Mesodermal cell (in vitro differentiated cells): ENCODE data around the gene CTNNBL1.
"Not testable (repeated sequence)": the region's sequence is repeated elsewhere in the genome, so short reads cannot be mapped to it uniquely, and the experiment has no call there.

ENCODE experiments used
- H3K27ac ChIP-seq: 2 replicates; pipeline ENCODE4 v1.7.0; 2013; ENCODE audit warnings: mild to moderate bottlenecking, low read depth, low read length, moderate library complexity; ENCODE audit not compliant: severe bottlenecking
- H3K36me3 ChIP-seq: 2 replicates; pipeline ENCODE4 v1.7.1; 2013; ENCODE audit warnings: mild to moderate bottlenecking, low read length, moderate library complexity; ENCODE audit not compliant: control insufficient read depth, insufficient read depth
- H3K4me1 ChIP-seq: one replicate; pipeline ENCODE4 v1.7.1; 2013; ENCODE audit warnings: mild to moderate bottlenecking, low read length; ENCODE audit not compliant: insufficient read depth, control insufficient read depth, poor library complexity, severe bottlenecking
- H3K4me3 ChIP-seq: 2 replicates; pipeline ENCODE4 v1.7.0; 2013; ENCODE audit warnings: low read length, control low read depth, mild to moderate bottlenecking; ENCODE audit not compliant: insufficient read depth, poor library complexity, severe bottlenecking; ENCODE audit errors: extremely low read depth
- H3K9me3 ChIP-seq: 2 replicates; pipeline ENCODE4 v1.7.1; 2013; ENCODE audit warnings: mild to moderate bottlenecking, low read length, moderate library complexity; ENCODE audit not compliant: control insufficient read depth
- WGBS, 2 experiments: methylation state at CpG; one replicate each; pipeline ENCODE4 v1.1.5; 2013; ENCODE audit warnings: missing lambda C conversion rate in 2 of 2; ENCODE audit not compliant: insufficient coverage in 2 of 2; 5-methylcytosine and 5-hydroxymethylcytosine counted together

CTNNBL1 gene

GRCh38 chr20:37852666-37853065 is 158.8 kb downstream of the CTNNBL1 start:
- Histone ChIP-seq H3K9me3 (no peaks in the 10 kb centered on the region), H3K4me1 (no peaks in the 10 kb centered on the region), H3K36me3 (peaks cover 11% of the 10 kb centered on the region), H3K4me3 (no peak overlapping the region), H3K27ac (no peak overlapping the region)
- 90 to 96% methylated on average over 5 of the region's 6 CpGs for WGBS, 2 experiments

GRCh38 chr20:37853823-37854375 is 160.1 kb downstream of the CTNNBL1 start:
- WGBS, 2 experiments: 95 to 100% methylated on average over 1 to 2 of the region's 2 CpGs
- Histone ChIP-seq H3K4me1 (no peaks in the 10 kb centered on the region), H3K4me3 (no peak overlapping the region), H3K9me3 (no peaks in the 10 kb centered on the region), H3K36me3 (peaks cover 7% of the 10 kb centered on the region), H3K27ac (no peak overlapping the region)

- H3K4me3 ChIP-seq, H3K4me1 ChIP-seq, H3K27ac ChIP-seq, H3K9me3 ChIP-seq: not testable (repeated sequence)
- peaks cover 26% of the 10 kb centered on the region for H3K36me3 ChIP-seq
- WGBS, 2 experiments: 94 to 96% methylated on average over 3 of the region's 5 CpGs
Measured at GRCh38 chr20:37856034-37856433, 162.2 kb downstream of the CTNNBL1 start.

- H3K27ac ChIP-seq: no peak overlapping the region
- peaks cover 34% of the 10 kb centered on the region for H3K36me3 ChIP-seq
- H3K4me1 ChIP-seq: no peaks in the 10 kb centered on the region
- H3K4me3 ChIP-seq: no peak overlapping the region
- H3K9me3 ChIP-seq: no peaks in the 10 kb centered on the region
- WGBS, 2 experiments: 84% methylated on average over 5 to 8 of the region's 10 CpGs
Measured at GRCh38 chr20:37856932-37857660, 163.3 kb downstream of the CTNNBL1 start.

GRCh38 chr20:37859406-37860171 is 165.8 kb downstream of the CTNNBL1 start:
- 92 to 93% methylated on average over 12 to 13 of the region's 15 CpGs for WGBS, 2 experiments
- Histone ChIP-seq H3K4me3 (no peak overlapping the region), H3K36me3 (peaks cover 32% of the 10 kb centered on the region), H3K27ac (no peak overlapping the region), H3K9me3 (no peaks in the 10 kb centered on the region), H3K4me1 (no peaks in the 10 kb centered on the region)

GRCh38 chr20:37863289-37863688 is 169.5 kb downstream of the CTNNBL1 start:
- H3K4me1 ChIP-seq: no peaks in the 10 kb centered on the region
- no peaks in the 10 kb centered on the region for H3K9me3 ChIP-seq
- WGBS, 2 experiments: 86 to 94% methylated on average over 4 to 5 of the region's 5 CpGs
- H3K27ac ChIP-seq: no peak overlapping the region
- H3K36me3 ChIP-seq: peaks cover 48% of the 10 kb centered on the region
- no peak overlapping the region for H3K4me3 ChIP-seq

GRCh38 chr20:37864298-37864697 is 170.5 kb downstream of the CTNNBL1 start:
- 74 to 75% methylated on average over 4 to 7 of the region's 8 CpGs for WGBS, 2 experiments
- no peak overlapping the region for H3K27ac ChIP-seq
- H3K4me1 ChIP-seq: no peaks in the 10 kb centered on the region
- no peak overlapping the region for H3K4me3 ChIP-seq
- H3K36me3 ChIP-seq: peaks cover 53% of the 10 kb centered on the region
- H3K9me3 ChIP-seq: no peaks in the 10 kb centered on the region

GRCh38 chr20:37866051-37866450 is 172.2 kb downstream of the CTNNBL1 start:
- 94 to 95% methylated on average over 6 to 9 of the region's 10 CpGs for WGBS, 2 experiments
- Histone ChIP-seq H3K27ac (no peak overlapping the region), H3K4me1 (no peaks in the 10 kb centered on the region)

GRCh38 chr20:37867289-37868195 is 173.7 kb downstream of the CTNNBL1 start:
- no peaks in the 10 kb centered on the region for H3K4me1 ChIP-seq
- WGBS, 2 experiments: 95 to 96% methylated on average over 9 to 11 of the region's 15 CpGs
- peaks cover 28% of the 10 kb centered on the region for H3K36me3 ChIP-seq
- no peaks in the 10 kb centered on the region for H3K9me3 ChIP-seq
- no peak overlapping the region for H3K4me3 ChIP-seq
- no peak overlapping the region for H3K27ac ChIP-seq

More at GRCh38 chr20:37866051-37866450, 172.2 kb downstream of the CTNNBL1 start:
- H3K4me3 ChIP-seq: no peak overlapping the region
- peaks cover 41% of the 10 kb centered on the region for H3K36me3 ChIP-seq
- H3K9me3 ChIP-seq: no peaks in the 10 kb centered on the region

GRCh38 chr20:37868851-37869333 is 175.1 kb downstream of the CTNNBL1 start:
- H3K4me3 ChIP-seq: no peak overlapping the region
- no peaks in the 10 kb centered on the region for H3K9me3 ChIP-seq
- WGBS, 2 experiments: 78% methylated on average over 1 of the region's 3 CpGs; no CpG with 5 or more reads in 1 of the 2 experiments
- no peak overlapping the region for H3K27ac ChIP-seq
- H3K4me1 ChIP-seq: no peaks in the 10 kb centered on the region
- H3K36me3 ChIP-seq: peaks cover 28% of the 10 kb centered on the region
